Measurements from ENCODE around the gene KIF21B.

DNA sequence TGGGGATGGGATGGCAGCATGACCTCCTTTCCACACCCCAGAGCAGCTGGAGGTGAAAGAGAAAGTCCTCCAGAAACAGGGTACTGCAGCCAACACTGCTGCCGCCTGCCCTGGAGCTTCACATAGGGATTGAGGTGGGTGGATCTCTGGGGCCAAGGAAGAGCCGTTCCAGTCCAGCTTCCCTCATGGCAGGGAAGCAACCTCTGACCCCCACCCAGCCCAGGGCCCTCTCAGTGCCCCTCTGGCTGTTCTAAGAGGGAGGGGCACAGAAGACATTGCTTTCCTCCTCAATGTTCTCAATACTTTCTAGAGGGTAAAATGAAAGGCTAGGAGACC, 5.7 kb downstream of the KIF21B start:
- no peak for TF ChIP-seq CTCF (conservative IDR thresholded peaks at IDR 0.05)
- no peak for TF ChIP-seq ZFX (IDR thresholded peaks at IDR 0.05)
